Esophagus squamous epithelium (tissue), 4 donors: ENCODE results near the gene SLC24A3.

Experiments
- POLR2A ChIP-seq, 4 donors: fragments of 450-650 bp; IDR thresholded peaks; one replicate each; pipeline ENCODE4 v1.6.1; 2017; ENCODE audit warnings: antibody characterized with exemption in 4 of 4, mild to moderate bottlenecking in 4 of 4, moderate library complexity in 3 of 4
- TF ChIP-seq, protein P1 (sequence below), 6 experiments: fragments of 450-650 bp in 4 of 6; fragments of 200-600 bp in 2 of 6; sonication (generic) in 2 of 6; IDR thresholded peaks; one replicate each; pipeline ENCODE4 v1.5.1; 2016 to 2019; ENCODE audit warnings: antibody characterized with exemption in 6 of 6, mild to moderate bottlenecking in 4 of 6, moderate library complexity in 4 of 6

DNA sequence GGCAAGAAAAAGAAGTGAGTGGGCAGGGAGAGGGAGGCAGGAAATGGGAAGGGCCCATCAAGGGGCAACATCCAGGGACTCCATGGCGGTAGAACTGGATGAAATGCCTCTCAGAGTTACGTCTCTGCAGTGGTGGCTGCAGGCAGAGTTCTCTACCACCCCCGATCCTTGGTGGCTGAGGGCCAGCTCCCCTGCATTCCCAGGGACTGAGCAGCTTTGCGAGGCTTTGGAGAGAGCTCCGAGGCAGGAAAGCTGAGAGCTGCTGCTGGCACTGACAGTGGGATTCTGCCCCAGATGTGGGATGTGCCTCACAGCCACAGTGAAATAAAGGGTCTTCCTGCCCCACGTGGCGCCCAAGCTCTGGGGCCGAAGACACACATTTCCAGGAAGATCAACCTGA lies 236.6 kb downstream of the SLC24A3 start:
- TF ChIP-seq, protein P1, sequence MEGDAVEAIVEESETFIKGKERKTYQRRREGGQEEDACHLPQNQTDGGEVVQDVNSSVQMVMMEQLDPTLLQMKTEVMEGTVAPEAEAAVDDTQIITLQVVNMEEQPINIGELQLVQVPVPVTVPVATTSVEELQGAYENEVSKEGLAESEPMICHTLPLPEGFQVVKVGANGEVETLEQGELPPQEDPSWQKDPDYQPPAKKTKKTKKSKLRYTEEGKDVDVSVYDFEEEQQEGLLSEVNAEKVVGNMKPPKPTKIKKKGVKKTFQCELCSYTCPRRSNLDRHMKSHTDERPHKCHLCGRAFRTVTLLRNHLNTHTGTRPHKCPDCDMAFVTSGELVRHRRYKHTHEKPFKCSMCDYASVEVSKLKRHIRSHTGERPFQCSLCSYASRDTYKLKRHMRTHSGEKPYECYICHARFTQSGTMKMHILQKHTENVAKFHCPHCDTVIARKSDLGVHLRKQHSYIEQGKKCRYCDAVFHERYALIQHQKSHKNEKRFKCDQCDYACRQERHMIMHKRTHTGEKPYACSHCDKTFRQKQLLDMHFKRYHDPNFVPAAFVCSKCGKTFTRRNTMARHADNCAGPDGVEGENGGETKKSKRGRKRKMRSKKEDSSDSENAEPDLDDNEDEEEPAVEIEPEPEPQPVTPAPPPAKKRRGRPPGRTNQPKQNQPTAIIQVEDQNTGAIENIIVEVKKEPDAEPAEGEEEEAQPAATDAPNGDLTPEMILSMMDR (IDR thresholded peaks at IDR 0.05): no peak
- TF ChIP-seq POLR2A (IDR thresholded peaks at IDR 0.05): no peak
